HG02610 (cell line): ENCODE measurements around the gene ARL8A.
"Not testable (repeated sequence)": the region's sequence is repeated elsewhere in the genome, so short reads cannot be mapped to it uniquely, and the experiment has no call there.

Experiments used
- ATAC-seq: cut with Tn5 transposase; IDR thresholded peaks from one replicate; pipeline ENCODE4 v1.9.1; 2021; ENCODE audit warnings: mild to moderate bottlenecking, moderate library complexity; ENCODE audit not compliant: unreplicated experiment

ARL8A gene

DNA sequence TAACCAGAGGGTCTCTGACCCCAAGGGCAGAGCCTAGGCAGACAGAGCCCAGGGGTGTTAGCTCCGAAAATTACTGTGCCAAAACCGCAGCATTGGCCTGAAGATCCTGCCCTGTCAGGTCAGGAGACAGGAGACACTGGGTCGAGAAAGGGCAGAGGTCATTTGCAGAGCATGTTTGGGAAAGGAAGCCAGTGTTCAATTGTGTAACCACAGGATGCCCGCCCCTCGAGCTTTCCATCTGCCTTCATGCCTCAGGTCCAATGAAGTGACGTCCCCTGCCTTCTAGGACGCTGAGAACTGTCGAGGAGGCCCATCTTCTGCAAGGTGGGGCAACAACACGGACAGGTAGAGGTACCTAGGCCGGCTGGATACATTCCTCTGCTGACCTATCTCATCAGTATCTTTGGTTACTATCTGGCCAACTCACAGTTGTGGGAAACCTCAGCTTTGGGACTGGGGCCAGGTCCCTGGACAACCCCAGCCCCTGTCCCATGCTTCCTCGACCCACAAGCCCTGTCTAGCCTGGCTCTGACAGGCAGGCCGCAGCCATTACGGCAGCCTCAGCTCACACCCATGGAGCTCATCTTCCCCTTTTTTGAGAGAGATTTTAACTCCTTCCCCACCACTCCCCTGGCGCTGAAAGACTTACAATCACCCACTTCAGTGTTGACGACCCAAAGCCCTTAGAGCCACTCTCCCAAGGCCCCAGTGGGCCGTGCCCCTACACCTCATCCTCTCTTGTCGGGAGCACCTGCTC, 1.3 kb downstream of the ARL8A start:
- ATAC-seq, result peak; percentile 21

GRCh38 chr1:202141468-202141867, 3.1 kb downstream of the ARL8A start:
- ATAC-seq, result not testable (repeated sequence)

GRCh38 chr1:202140833-202141232, 3.7 kb downstream of the ARL8A start:
- ATAC-seq, result no peak

- no peak for ATAC-seq
Measured at GRCh38 chr1:202135221-202135721, 9.3 kb downstream of the ARL8A start.

- no peak for ATAC-seq
Measured at GRCh38 chr1:202134645-202135172, 9.8 kb downstream of the ARL8A start.

DNA sequence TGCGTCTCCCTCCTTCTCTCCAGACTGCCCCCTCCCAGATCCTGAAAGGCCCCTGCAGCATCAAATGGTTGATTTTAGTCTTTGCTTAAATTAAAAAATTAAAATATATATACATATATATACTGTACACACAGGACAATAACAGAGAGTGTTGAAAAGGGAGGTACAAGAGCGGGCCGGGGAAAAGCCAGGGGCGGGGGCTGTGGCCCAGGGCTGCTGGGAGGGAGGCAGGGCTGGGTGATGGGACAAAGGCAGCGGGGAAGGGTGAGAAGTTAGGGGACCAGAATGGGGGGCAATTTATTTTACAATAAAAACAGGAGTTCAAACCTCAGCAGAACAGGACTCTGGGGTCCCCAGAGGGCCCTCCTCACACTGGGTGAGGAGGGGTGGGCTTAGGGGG, 10.5 kb downstream of the ARL8A start:
- no peak for ATAC-seq

DNA sequence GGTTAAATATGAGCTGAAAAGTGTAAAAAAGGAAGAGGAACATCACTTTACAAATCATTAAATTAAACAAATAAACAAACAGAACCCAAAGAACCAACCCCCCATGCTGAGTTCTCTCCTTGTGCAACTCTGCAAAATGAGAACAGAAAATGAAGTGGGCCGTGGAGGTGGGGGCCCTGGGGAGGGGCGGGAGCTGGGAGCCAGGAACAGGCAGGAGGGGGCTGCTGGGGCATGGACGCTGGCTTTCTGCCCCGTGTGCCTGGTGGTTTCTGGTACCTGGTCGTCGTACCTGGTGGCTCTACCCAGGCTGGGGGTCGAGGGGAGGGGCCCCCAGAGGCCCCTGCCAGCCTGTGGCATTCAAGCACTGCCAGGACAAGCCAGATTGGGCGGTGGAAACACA, 11.0 kb downstream of the ARL8A start:
- ATAC-seq, result no peak

DNA sequence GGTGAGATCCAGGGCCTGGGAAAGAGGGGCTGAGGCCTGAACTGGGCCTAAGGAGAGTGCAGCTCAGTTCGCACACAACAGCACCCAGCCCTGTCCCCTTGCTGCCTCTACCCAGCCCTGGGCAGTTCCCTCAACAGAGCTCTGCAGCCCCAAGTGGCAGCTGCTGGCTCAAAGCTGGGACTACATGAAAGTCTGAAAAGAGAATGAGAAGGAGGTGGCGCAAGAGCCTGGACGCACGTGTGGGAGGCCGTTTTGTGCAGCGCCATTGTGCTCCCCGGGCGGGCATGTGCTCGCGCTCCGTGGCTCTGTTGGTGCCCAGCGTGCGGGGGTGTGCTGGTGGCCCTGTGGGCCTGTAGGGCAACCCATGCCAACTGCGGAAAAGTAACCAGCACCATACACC, 11.5 kb downstream of the ARL8A start:
- ATAC-seq, result no peak

DNA sequence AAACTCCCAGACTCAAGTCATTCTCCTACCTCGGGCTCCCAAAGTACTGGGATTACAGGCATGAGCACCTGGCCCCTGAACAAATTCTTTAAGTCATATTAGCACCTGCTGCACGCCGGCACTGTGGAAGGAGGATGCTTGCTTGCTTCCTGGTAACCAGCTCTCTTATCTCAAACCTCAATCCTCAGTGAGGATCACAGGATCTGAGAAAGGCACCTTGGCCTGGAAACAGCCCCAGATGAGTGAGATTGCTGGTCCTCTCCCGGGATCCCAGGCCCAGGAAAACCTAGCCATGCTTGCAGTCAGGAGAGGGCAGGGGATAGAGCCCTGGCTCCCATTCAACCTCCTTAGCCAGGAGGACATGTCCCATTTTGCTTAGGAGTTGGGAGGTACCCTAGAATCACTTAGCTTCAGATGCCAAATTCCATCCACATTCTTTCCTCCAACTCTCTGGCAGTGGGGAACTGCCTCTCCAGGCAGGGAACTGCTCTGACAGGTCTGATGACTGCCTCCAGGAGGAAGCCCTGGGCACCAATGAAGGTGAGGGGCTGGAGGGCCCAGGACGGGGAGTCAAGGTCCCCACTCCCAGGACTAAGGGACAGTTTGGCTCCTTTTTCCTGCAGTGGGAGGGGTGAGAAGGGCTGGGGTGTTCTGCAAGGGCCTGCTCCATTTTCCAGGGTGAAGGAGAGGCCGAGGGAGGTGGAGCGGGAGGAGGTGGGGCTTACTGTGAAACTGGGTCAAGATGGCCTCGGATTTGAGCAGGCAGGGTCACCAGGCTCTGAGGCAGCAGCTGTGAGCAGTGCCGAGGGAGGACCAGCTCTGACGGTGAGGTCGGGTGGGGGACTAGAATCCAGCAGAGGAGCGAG, 12.3 kb downstream of the ARL8A start:
- ATAC-seq, result no peak

- no peak for ATAC-seq
Measured at GRCh38 chr1:202130816-202131522, 13.6 kb downstream of the ARL8A start.

- no peak for ATAC-seq
Measured at GRCh38 chr1:202130297-202130721, 14.2 kb downstream of the ARL8A start.

- ATAC-seq, result no peak
Measured at GRCh38 chr1:202129453-202130296, 14.9 kb downstream of the ARL8A start.

GRCh38 chr1:202127836-202128622, 16.5 kb downstream of the ARL8A start:
- ATAC-seq, result no peak

DNA sequence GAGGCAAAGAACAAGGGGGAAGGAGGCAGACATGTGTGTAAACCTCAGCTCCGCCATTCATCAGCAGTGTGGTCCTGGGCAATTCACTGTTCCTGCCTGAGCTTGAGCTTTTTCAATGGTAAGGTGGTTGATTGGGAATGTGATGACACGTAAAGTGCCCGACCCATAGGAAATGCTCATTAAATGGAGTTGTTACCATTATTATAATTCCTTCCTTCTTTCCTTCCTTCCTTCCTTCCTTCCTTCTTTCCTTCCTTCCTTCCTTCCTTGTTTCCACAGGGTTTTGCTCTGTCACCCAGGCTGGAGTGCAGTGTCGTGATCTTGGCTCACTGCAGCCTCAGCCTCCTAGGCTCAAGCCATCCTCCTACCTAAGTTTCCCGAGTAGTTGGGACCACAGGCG, 17.5 kb downstream of the ARL8A start:
- ATAC-seq, result no peak

GRCh38 chr1:202126426-202126825, 18.1 kb downstream of the ARL8A start:
- no peak for ATAC-seq

DNA sequence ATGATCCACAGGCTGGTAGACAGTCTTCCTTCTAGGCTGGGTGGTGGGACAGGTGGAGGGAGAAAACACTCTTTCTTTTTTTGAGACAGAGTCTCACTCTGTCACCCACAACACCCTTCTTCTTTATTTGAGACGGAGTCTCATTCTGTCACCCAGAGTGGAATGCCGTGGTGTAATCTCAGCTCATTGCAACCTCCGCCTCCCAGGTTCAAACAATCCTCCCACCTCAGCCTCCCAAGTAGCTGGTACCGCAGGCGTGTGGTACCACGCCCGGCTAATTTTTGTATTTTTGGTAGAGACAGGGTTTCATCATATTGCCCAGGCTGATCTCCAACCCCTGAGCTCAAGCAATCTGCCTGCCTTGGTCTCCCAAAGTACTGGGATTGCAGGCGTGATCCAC, 18.9 kb downstream of the ARL8A start:
- ATAC-seq, result no peak

DNA sequence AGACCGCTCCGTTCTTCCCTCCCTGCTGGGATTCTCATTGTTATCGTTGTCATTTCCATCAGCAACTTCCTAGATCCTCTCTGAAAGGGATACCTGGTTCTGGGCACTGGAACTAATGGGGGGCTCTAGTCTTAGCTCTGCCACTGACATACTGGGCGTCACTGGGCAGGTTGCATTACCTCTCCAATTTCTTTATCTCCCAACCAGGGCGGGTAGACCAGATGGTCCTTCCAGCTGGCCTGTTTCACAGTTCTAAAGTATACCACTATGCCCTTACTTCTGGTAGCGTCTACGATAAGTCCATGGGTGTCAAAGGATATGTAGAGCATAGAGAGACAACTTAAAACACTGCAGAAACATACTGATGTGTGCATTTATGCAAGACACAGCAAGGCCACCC, 20.4 kb downstream of the ARL8A start:
- ATAC-seq, result no peak

- no peak for ATAC-seq
Measured at GRCh38 chr1:202123336-202123813, 21.2 kb downstream of the ARL8A start.

DNA sequence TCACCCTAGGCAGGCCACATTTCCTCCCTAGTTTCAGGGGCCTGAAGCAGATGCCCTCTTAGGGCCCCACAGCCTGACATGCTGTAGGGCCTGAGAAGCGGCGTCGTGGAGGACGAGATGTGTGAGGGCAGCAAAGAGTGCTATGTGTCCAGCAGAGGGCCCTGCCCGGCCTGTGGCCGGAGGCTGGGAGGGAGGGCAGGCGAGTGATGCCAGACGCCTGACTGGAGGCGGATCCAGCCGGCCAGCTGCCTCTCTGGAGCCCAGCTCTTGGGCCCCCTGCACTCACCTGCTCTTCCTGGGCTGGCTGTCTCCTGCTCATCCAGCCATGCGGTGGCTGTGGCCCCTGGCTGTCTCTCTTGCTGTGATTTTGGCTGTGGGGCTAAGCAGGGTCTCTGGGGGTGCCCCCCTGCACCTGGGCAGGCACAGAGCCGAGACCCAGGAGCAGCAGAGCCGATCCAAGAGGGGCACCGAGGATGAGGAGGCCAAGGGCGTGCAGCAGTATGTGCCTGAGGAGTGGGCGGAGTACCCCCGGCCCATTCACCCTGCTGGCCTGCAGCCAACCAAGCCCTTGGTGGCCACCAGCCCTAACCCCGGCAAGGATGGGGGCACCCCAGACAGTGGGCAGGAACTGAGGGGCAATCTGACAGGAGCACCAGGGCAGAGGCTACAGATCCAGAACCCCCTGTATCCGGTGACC, 21.8 kb downstream of the ARL8A start, which contains the start of gene GPR37L1:
TSS of gene GPR37L1 (plus strand) at position 279 of the 697 bp plus-strand sequence. CDS start at position 326, 47 bp downstream.
- ATAC-seq, result no peak
